Measurements from ENCODE around the gene SLC30A4. TPM values are rescaled to one million over a fixed set of nuclear protein-coding genes. Genes with fewer than 3 reads are reported as not detected.

The SLC30A4 gene
- polyA plus RNA-seq, 1 of the 3 experiments (the other 2 are of a cell fraction), result 1.9 TPM

- TF ChIP-seq SMC3 (IDR thresholded peaks at IDR 0.05; ENCODE audit: low read depth, low read length) (no peak), USF1 (IDR thresholded peaks at IDR 0.05; ENCODE audit: borderline replicate concordance, low read depth) (no peak), TAF1 (IDR thresholded peaks at IDR 0.05; ENCODE audit: borderline replicate concordance, low read depth, low read length) (no peak), POLR2AphosphoS5 (IDR thresholded peaks at IDR 0.05; ENCODE audit: low read depth, low read length) (no peak), NRF1 (IDR thresholded peaks at IDR 0.05; ENCODE audit: low read depth, low read length) (no peak)
Observed at GRCh38 chr15:45536934-45537333, 14.4 kb upstream of the SLC30A4 start (continued).

- Histone ChIP-seq H3K27me3 (ENCODE audit: insufficient read depth) (no peaks in the 10 kb centered on the region), H3K4me3 (ENCODE audit: low read depth in 2 of 2, low read length in 1 of 2) (no peak overlapping the region), H3K4me1 (ENCODE audit: control insufficient read depth in 1 of 2, insufficient read depth in 2 of 2, low read depth in 1 of 2, low read length in 1 of 2) (no peaks in the 10 kb centered on the region), H3K9me2 (no peaks in the 10 kb centered on the region), H3K4me2 (no peak overlapping the region), H3K79me2 (ENCODE audit: insufficient read depth) (no peaks in the 10 kb centered on the region), H4K20me1 (ENCODE audit: insufficient read depth) (no peaks in the 10 kb centered on the region), H3K9ac (no peak overlapping the region), H2AFZ (ENCODE audit: low read depth) (no peak overlapping the region), H3K9me3 (no peaks in the 10 kb centered on the region), H3K36me3 (replicated peaks in 1 of 2; ENCODE audit: control insufficient read depth in 1 of 2, insufficient read depth in 2 of 2, low read length in 1 of 2) (no peaks in the 10 kb centered on the region), H3F3A (replicated peaks; ENCODE audit: insufficient read depth) (no peaks in the 10 kb centered on the region), H3K27ac (ENCODE audit: low read depth in 2 of 2, low read length in 1 of 2) (no peak overlapping the region)
- DNase-seq, result no peak
- POLR2A ChIA-PET, result no interaction called here
- TF ChIP-seq GATA2 (CRISPR knock-in tag; IDR thresholded peaks at IDR 0.05), result no peak
- no peak for TF ChIP-seq USF1 (IDR thresholded peaks at IDR 0.05; ENCODE audit: borderline replicate concordance, low read depth)
- no peak for TF ChIP-seq RCOR1 (IDR thresholded peaks at IDR 0.05; ENCODE audit: low read length)
- no peak for TF ChIP-seq TAF1 (IDR thresholded peaks at IDR 0.05; ENCODE audit: borderline replicate concordance, low read depth, low read length)
- no peak for TF ChIP-seq CHD2 (IDR thresholded peaks at IDR 0.05; ENCODE audit: low read length, partially characterized antibody)
- TF ChIP-seq USF2 (IDR thresholded peaks at IDR 0.05; ENCODE audit: borderline replicate concordance, low read depth, low read length), result no peak
- TF ChIP-seq MAX (IDR thresholded peaks at IDR 0.05; ENCODE audit: low read depth), result no peak
- TF ChIP-seq FOSL2 (IDR thresholded peaks at IDR 0.05; ENCODE audit: borderline replicate concordance, low read depth), result no peak
- TF ChIP-seq FOXJ3 (CRISPR knock-in tag; IDR thresholded peaks at IDR 0.05), result no peak
- no peak for TF ChIP-seq TCF12 (IDR thresholded peaks at IDR 0.05)
- TF ChIP-seq SIN3A (IDR thresholded peaks at IDR 0.05; ENCODE audit: borderline replicate concordance, low read depth, low read length), result no peak
- TF ChIP-seq ELF1 (IDR thresholded peaks at IDR 0.05), result no peak
- 98% methylated on average over 2 of the region's 2 CpGs for WGBS (ENCODE audit: low lambda C conversion rate)
- CTCF ChIA-PET, result interaction anchor here (1.1 kb wide), 1 partner anchor 14 kb away, joined by 3 read pairs; no protein-coding TSS in a partner anchor
Observed at GRCh38 chr15:45535486-45536042, 13.0 kb upstream of the SLC30A4 start.
